AG09319 (cell line): ENCODE results near the gene ENDOV.
"Not testable (repeated sequence)": the region's sequence is repeated elsewhere in the genome, so short reads cannot be mapped to it uniquely, and the experiment has no call there.

Experiments used
- DNase-seq: peaks from one replicate; pipeline ENCODE4 v3.0.0-alpha.2; 2010; ENCODE audit warnings: low read depth; ENCODE audit errors: extremely low read depth
- CTCF ChIP-seq: IDR thresholded peaks from 2 replicates; pipeline ENCODE4 v1.5.1; 2011; ENCODE audit warnings: low read depth, mild to moderate bottlenecking, inconsistent platforms, low read length, moderate library complexity

Gene ENDOV

GRCh38 chr17:80396157-80397033 lies 18.6 kb upstream of the ENDOV start:
- TF ChIP-seq CTCF, result no peak

GRCh38 chr17:80397034-80397387 lies 18.0 kb upstream of the ENDOV start:
- no peak for TF ChIP-seq CTCF
- no peak for DNase-seq

More at GRCh38 chr17:80396157-80397033, 18.6 kb upstream of the ENDOV start:
- DNase-seq, result no peak

GRCh38 chr17:80397686-80398085 lies 17.3 kb upstream of the ENDOV start:
- TF ChIP-seq CTCF, result no peak
- no peak for DNase-seq

- not testable (repeated sequence) for DNase-seq
These were observed 13.9 kb upstream of the ENDOV start for GRCh38 chr17:80401086-80401485.

GRCh38 chr17:80402102-80402501 lies 12.9 kb upstream of the ENDOV start:
- not testable (repeated sequence) for DNase-seq

- no peak for DNase-seq
- TF ChIP-seq CTCF, result no peak
These were observed 12.0 kb upstream of the ENDOV start for GRCh38 chr17:80402959-80403358.

- DNase-seq, result no peak
- TF ChIP-seq CTCF, result no peak
These were observed 8.8 kb upstream of the ENDOV start for GRCh38 chr17:80406146-80406545.

GRCh38 chr17:80407917-80408316 lies 7.0 kb upstream of the ENDOV start:
- DNase-seq, result not testable (repeated sequence)

GRCh38 chr17:80408872-80409271 lies 6.1 kb upstream of the ENDOV start:
- no peak for TF ChIP-seq CTCF
- DNase-seq, result no peak
